ENCODE measurements around the gene ZNF462.

Gene ZNF462

GRCh38 chr9:106929471-106930177 is 66.7 kb downstream of the ZNF462 start:
- no peak for DNase-seq

- no peak for DNase-seq
These were observed 67.5 kb downstream of the ZNF462 start for GRCh38 chr9:106930477-106930876.

- DNase-seq, result no peak
These were observed 68.5 kb downstream of the ZNF462 start for GRCh38 chr9:106931466-106931865.

- no peak for DNase-seq
These were observed 69.2 kb downstream of the ZNF462 start for GRCh38 chr9:106932178-106932577.

GRCh38 chr9:106932675-106933074 is 69.7 kb downstream of the ZNF462 start:
- no peak for DNase-seq

GRCh38 chr9:106933470-106933869 is 70.5 kb downstream of the ZNF462 start:
- no peak for DNase-seq

- DNase-seq, result no peak
These were observed 71.7 kb downstream of the ZNF462 start for GRCh38 chr9:106934442-106935238.

GRCh38 chr9:106936680-106937079 is 73.7 kb downstream of the ZNF462 start:
- no peak for DNase-seq

- no peak for DNase-seq
These were observed 79.0 kb downstream of the ZNF462 start for GRCh38 chr9:106941916-106942315.

- no peak for DNase-seq
These were observed 83.0 kb downstream of the ZNF462 start for GRCh38 chr9:106945727-106946660.

- no peak for DNase-seq
These were observed 84.3 kb downstream of the ZNF462 start for GRCh38 chr9:106947106-106947900.

- no peak for DNase-seq
These were observed 90.2 kb downstream of the ZNF462 start for GRCh38 chr9:106953174-106953573.

GRCh38 chr9:106954558-106954957 is 91.6 kb downstream of the ZNF462 start:
- DNase-seq, result no peak

GRCh38 chr9:106954974-106955850 is 92.2 kb downstream of the ZNF462 start:
- DNase-seq, result no peak

GRCh38 chr9:106956971-106957370 is 94.0 kb downstream of the ZNF462 start:
- DNase-seq, result no peak

- no peak for DNase-seq
These were observed 96.1 kb downstream of the ZNF462 start for GRCh38 chr9:106958955-106959657.

- no peak for DNase-seq
These were observed 97.3 kb downstream of the ZNF462 start for GRCh38 chr9:106960258-106960657.

- DNase-seq, result no peak
These were observed 98.7 kb downstream of the ZNF462 start for GRCh38 chr9:106961623-106962022.

- no peak for DNase-seq
These were observed 99.2 kb downstream of the ZNF462 start for GRCh38 chr9:106962122-106962521.

- no peak for DNase-seq
These were observed 99.8 kb downstream of the ZNF462 start for GRCh38 chr9:106962615-106963363.
